HG02798 (cell line): ENCODE data around the gene SLC19A1.

Experiments
- ATAC-seq: cut with Tn5 transposase; IDR thresholded peaks from one replicate; pipeline ENCODE4 v1.9.1; 2021; ENCODE audit warnings: mild to moderate bottlenecking; ENCODE audit not compliant: unreplicated experiment, poor library complexity

SLC19A1 gene

GRCh38 chr21:45546636-45547544, 4.7 kb upstream of the SLC19A1 start:
- no peak for ATAC-seq

GRCh38 chr21:45545691-45546531, 3.7 kb upstream of the SLC19A1 start:
- no peak for ATAC-seq

GRCh38 chr21:45545236-45545570, 3.0 kb upstream of the SLC19A1 start:
- no peak for ATAC-seq

GRCh38 chr21:45544449-45545235, 2.4 kb upstream of the SLC19A1 start:
- ATAC-seq, result no peak

GRCh38 chr21:45543710-45544448, 1.6 kb upstream of the SLC19A1 start:
- ATAC-seq, result no peak

GRCh38 chr21:45543371-45543709, 1.1 kb upstream of the SLC19A1 start:
- no peak for ATAC-seq

- no peak for ATAC-seq
Observed at GRCh38 chr21:45542667-45543370, 579 bp upstream of the SLC19A1 start.

GRCh38 chr21:45541221-45542039, 810 bp downstream of the SLC19A1 start:
- ATAC-seq, result peak; percentile 57

GRCh38 chr21:45540601-45540970, 1.7 kb downstream of the SLC19A1 start:
- ATAC-seq, result no peak

GRCh38 chr21:45539796-45540600, 2.2 kb downstream of the SLC19A1 start:
- no peak for ATAC-seq

GRCh38 chr21:45539046-45539795, 3.0 kb downstream of the SLC19A1 start:
- ATAC-seq, result no peak

- ATAC-seq, result no peak
Observed at GRCh38 chr21:45538381-45539045, 3.7 kb downstream of the SLC19A1 start.

GRCh38 chr21:45537746-45538291, 4.4 kb downstream of the SLC19A1 start:
- no peak for ATAC-seq

- no peak for ATAC-seq
Observed at GRCh38 chr21:45537111-45537745, 5.0 kb downstream of the SLC19A1 start.

GRCh38 chr21:45536301-45537081, 5.7 kb downstream of the SLC19A1 start:
- no peak for ATAC-seq
